ENCODE measurements around the gene DCAF11. TPM values are rescaled to one million over a fixed set of nuclear protein-coding genes. Genes with fewer than 3 reads are reported as not detected.

The DCAF11 gene
- total and polyA plus RNA-seq, 4 donors = 59.5 to 66.9 (median 63.1) TPM

- H3K27me3 ChIP-seq (ENCODE audit: control insufficient read depth, insufficient read depth, low read length) = peaks cover 8% of the 10 kb centered on the region
- no peaks in the 10 kb centered on the region for H3K9me3 ChIP-seq (ENCODE audit: control insufficient read depth, insufficient read depth, low read length)
- no peak overlapping the region for H3K27ac ChIP-seq (ENCODE audit: low read depth, low read length)
- no peak for DNase-seq (ENCODE audit: low read depth in 4 of 6, low spot score in 6 of 6)
- H3K4me1 ChIP-seq (ENCODE audit: control insufficient read depth, insufficient read depth, low read length) = peaks cover 22% of the 10 kb centered on the region
- H3K36me3 ChIP-seq (ENCODE audit: control insufficient read depth, insufficient read depth, low read length) = no peaks in the 10 kb centered on the region
- WGBS (ENCODE audit: insufficient coverage) = 88% methylated on average over 2 of the region's 3 CpGs
- no peak overlapping the region for H3K4me3 ChIP-seq (ENCODE audit: low read depth, low read length)
Measured at GRCh38 chr14:24085215-24085614, 29.4 kb upstream of the DCAF11 start.

- Histone ChIP-seq H3K9me3 (ENCODE audit: control insufficient read depth, insufficient read depth, low read length) (no peaks in the 10 kb centered on the region), H3K4me1 (ENCODE audit: control insufficient read depth, insufficient read depth, low read length) (peaks cover 15% of the 10 kb centered on the region), H3K27me3 (ENCODE audit: control insufficient read depth, insufficient read depth, low read length) (peaks cover 8% of the 10 kb centered on the region), H3K4me3 (ENCODE audit: low read depth, low read length) (no peak overlapping the region), H3K27ac (ENCODE audit: low read depth, low read length) (no peak overlapping the region), H3K36me3 (ENCODE audit: control insufficient read depth, insufficient read depth, low read length) (no peaks in the 10 kb centered on the region)
- no peak for DNase-seq (ENCODE audit: low read depth in 4 of 6, low spot score in 6 of 6)
- 58% methylated on average over 2 of the region's 3 CpGs for WGBS (ENCODE audit: insufficient coverage)
Measured at GRCh38 chr14:24086193-24086955, 28.2 kb upstream of the DCAF11 start.

- no peak for DNase-seq (ENCODE audit: low read depth in 4 of 6, low spot score in 6 of 6)
Measured at GRCh38 chr14:24087004-24087403, 27.6 kb upstream of the DCAF11 start.

GRCh38 chr14:24088095-24088494 is 26.5 kb upstream of the DCAF11 start:
- WGBS (ENCODE audit: insufficient coverage) = no CpG with 5 or more reads among the region's 2 CpGs
- H3K27me3 ChIP-seq (ENCODE audit: control insufficient read depth, insufficient read depth, low read length) = no peaks in the 10 kb centered on the region
- no peaks in the 10 kb centered on the region for H3K36me3 ChIP-seq (ENCODE audit: control insufficient read depth, insufficient read depth, low read length)
- H3K4me3 ChIP-seq (ENCODE audit: low read depth, low read length) = no peak overlapping the region
- DNase-seq (ENCODE audit: low read depth in 4 of 6, low spot score in 6 of 6) = no peak
- peaks cover 5% of the 10 kb centered on the region for H3K4me1 ChIP-seq (ENCODE audit: control insufficient read depth, insufficient read depth, low read length)
- H3K27ac ChIP-seq (ENCODE audit: low read depth, low read length) = no peak overlapping the region
- no peaks in the 10 kb centered on the region for H3K9me3 ChIP-seq (ENCODE audit: control insufficient read depth, insufficient read depth, low read length)

More at GRCh38 chr14:24087004-24087403, 27.6 kb upstream of the DCAF11 start:
- Histone ChIP-seq H3K27me3 (ENCODE audit: control insufficient read depth, insufficient read depth, low read length) (peaks cover 4% of the 10 kb centered on the region), H3K9me3 (ENCODE audit: control insufficient read depth, insufficient read depth, low read length) (no peaks in the 10 kb centered on the region), H3K4me3 (ENCODE audit: low read depth, low read length) (no peak overlapping the region), H3K27ac (ENCODE audit: low read depth, low read length) (no peak overlapping the region), H3K4me1 (ENCODE audit: control insufficient read depth, insufficient read depth, low read length) (peaks cover 9% of the 10 kb centered on the region), H3K36me3 (ENCODE audit: control insufficient read depth, insufficient read depth, low read length) (no peaks in the 10 kb centered on the region)
- 86% methylated on average over 1 of the region's 1 CpG for WGBS (ENCODE audit: insufficient coverage)

GRCh38 chr14:24089890-24090289 is 24.7 kb upstream of the DCAF11 start:
- Histone ChIP-seq H3K27me3 (ENCODE audit: control insufficient read depth, insufficient read depth, low read length) (no peaks in the 10 kb centered on the region), H3K9me3 (ENCODE audit: control insufficient read depth, insufficient read depth, low read length) (no peaks in the 10 kb centered on the region), H3K4me1 (ENCODE audit: control insufficient read depth, insufficient read depth, low read length) (peaks cover 22% of the 10 kb centered on the region), H3K36me3 (ENCODE audit: control insufficient read depth, insufficient read depth, low read length) (no peaks in the 10 kb centered on the region), H3K4me3 (ENCODE audit: low read depth, low read length) (no peak overlapping the region), H3K27ac (ENCODE audit: low read depth, low read length) (no peak overlapping the region)
- DNase-seq (ENCODE audit: low read depth in 4 of 6, low spot score in 6 of 6) = no peak
- WGBS (ENCODE audit: insufficient coverage) = 89% methylated on average over 4 of the region's 6 CpGs

- H3K27me3 ChIP-seq (ENCODE audit: control insufficient read depth, insufficient read depth, low read length) = no peaks in the 10 kb centered on the region
- H3K36me3 ChIP-seq (ENCODE audit: control insufficient read depth, insufficient read depth, low read length) = no peaks in the 10 kb centered on the region
- H3K4me3 ChIP-seq (ENCODE audit: low read depth, low read length) = no peak overlapping the region
- H3K9me3 ChIP-seq (ENCODE audit: control insufficient read depth, insufficient read depth, low read length) = no peaks in the 10 kb centered on the region
- no peak overlapping the region for H3K27ac ChIP-seq (ENCODE audit: low read depth, low read length)
- peaks cover 31% of the 10 kb centered on the region for H3K4me1 ChIP-seq (ENCODE audit: control insufficient read depth, insufficient read depth, low read length)
- DNase-seq (ENCODE audit: low read depth in 4 of 6, low spot score in 6 of 6) = no peak
Measured at GRCh38 chr14:24092110-24092504, 22.5 kb upstream of the DCAF11 start.

- peak in 1 of 6 donors; percentile 70 for DNase-seq (ENCODE audit: low read depth in 4 of 6, low spot score in 6 of 6)
- Histone ChIP-seq H3K9me3 (ENCODE audit: control insufficient read depth, insufficient read depth, low read length) (no peaks in the 10 kb centered on the region), H3K4me1 (ENCODE audit: control insufficient read depth, insufficient read depth, low read length) (peaks cover 31% of the 10 kb centered on the region), H3K27me3 (ENCODE audit: control insufficient read depth, insufficient read depth, low read length) (no peaks in the 10 kb centered on the region), H3K27ac (ENCODE audit: low read depth, low read length) (no peak overlapping the region), H3K36me3 (ENCODE audit: control insufficient read depth, insufficient read depth, low read length) (no peaks in the 10 kb centered on the region), H3K4me3 (ENCODE audit: low read depth, low read length) (no peak overlapping the region)
- WGBS (ENCODE audit: insufficient coverage) = 82% methylated on average over 2 of the region's 4 CpGs
Measured at GRCh38 chr14:24092505-24093206, 21.9 kb upstream of the DCAF11 start.

GRCh38 chr14:24093207-24093900 is 21.2 kb upstream of the DCAF11 start:
- H3K9me3 ChIP-seq (ENCODE audit: control insufficient read depth, insufficient read depth, low read length) = no peaks in the 10 kb centered on the region
- H3K27ac ChIP-seq (ENCODE audit: low read depth, low read length) = peak overlapping the region; percentile 42
- DNase-seq (ENCODE audit: low read depth in 4 of 6, low spot score in 6 of 6) = no peak
- peaks cover 3% of the 10 kb centered on the region for H3K36me3 ChIP-seq (ENCODE audit: control insufficient read depth, insufficient read depth, low read length)
- no peaks in the 10 kb centered on the region for H3K27me3 ChIP-seq (ENCODE audit: control insufficient read depth, insufficient read depth, low read length)
- peaks cover 31% of the 10 kb centered on the region for H3K4me1 ChIP-seq (ENCODE audit: control insufficient read depth, insufficient read depth, low read length)
- H3K4me3 ChIP-seq (ENCODE audit: low read depth, low read length) = peak overlapping the region; percentile 65
- 80% methylated on average over 19 of the region's 19 CpGs for WGBS (ENCODE audit: insufficient coverage)

- Histone ChIP-seq H3K9me3 (ENCODE audit: control insufficient read depth, insufficient read depth, low read length) (no peaks in the 10 kb centered on the region), H3K27ac (ENCODE audit: low read depth, low read length) (peak within 1 kb of the TSS; percentile 42), H3K36me3 (ENCODE audit: control insufficient read depth, insufficient read depth, low read length) (peaks cover 9% of the 10 kb centered on the region), H3K4me1 (ENCODE audit: control insufficient read depth, insufficient read depth, low read length) (peaks cover 35% of the 10 kb centered on the region), H3K27me3 (ENCODE audit: control insufficient read depth, insufficient read depth, low read length) (no peaks in the 10 kb centered on the region), H3K4me3 (ENCODE audit: low read depth, low read length) (peak within 1 kb of the TSS; percentile 65)
- WGBS (ENCODE audit: insufficient coverage) = 0% methylated on average over 64 of the region's 68 CpGs
- DNase-seq (ENCODE audit: low read depth in 4 of 6, low spot score in 6 of 6) = peak in 2 of 6 donors; percentile 80 to 86
Measured at GRCh38 chr14:24093901-24094840, 20.4 kb upstream of the DCAF11 start, which contains the start of gene PCK2. PCK2 (plus strand) TSS chr14:24094311; CDS start chr14:24094406, 95 bp downstream.

Data from spinal cord (tissue), 10 donors.